GM10248 (cell line): Measurements from ENCODE around the gene CRMP1.

ENCODE experiments used
- CTCF ChIA-PET: fragments of 300-600 bp; sonication (Branson Sonifier 250); formaldehyde crosslinking; extraction: SDS; loops from one replicate; lab custom pipeline; 2021; ENCODE audit warnings: antibody characterized with exemption; lab: Yijun Ruan, JAX
- POLR2A ChIA-PET: fragments of 350-650 bp; sonication (Branson Sonifier 250); formaldehyde crosslinking; extraction: SDS; loops from one replicate; lab custom pipeline; 2020; ENCODE audit warnings: antibody characterized with exemption; lab: Yijun Ruan, JAX
- DNase-seq: peaks from one replicate; pipeline ENCODE4 v3.0.0; 2012; ENCODE audit errors: extremely low spot score
- CTCF ChIP-seq: IDR thresholded peaks from 2 replicates; pipeline ENCODE4 v1.5.1; 2012; ENCODE audit warnings: mild to moderate bottlenecking, low read depth; ENCODE audit errors: extremely low read depth, missing control alignments, control extremely low read depth

CRMP1 gene

GRCh38 chr4:5921981-5922380, 29.1 kb upstream of the CRMP1 start:
- DNase-seq = no peak
- ChIA-PET POLR2A (no interaction called here), CTCF (no interaction called here)
- no peak for TF ChIP-seq CTCF

DNA sequence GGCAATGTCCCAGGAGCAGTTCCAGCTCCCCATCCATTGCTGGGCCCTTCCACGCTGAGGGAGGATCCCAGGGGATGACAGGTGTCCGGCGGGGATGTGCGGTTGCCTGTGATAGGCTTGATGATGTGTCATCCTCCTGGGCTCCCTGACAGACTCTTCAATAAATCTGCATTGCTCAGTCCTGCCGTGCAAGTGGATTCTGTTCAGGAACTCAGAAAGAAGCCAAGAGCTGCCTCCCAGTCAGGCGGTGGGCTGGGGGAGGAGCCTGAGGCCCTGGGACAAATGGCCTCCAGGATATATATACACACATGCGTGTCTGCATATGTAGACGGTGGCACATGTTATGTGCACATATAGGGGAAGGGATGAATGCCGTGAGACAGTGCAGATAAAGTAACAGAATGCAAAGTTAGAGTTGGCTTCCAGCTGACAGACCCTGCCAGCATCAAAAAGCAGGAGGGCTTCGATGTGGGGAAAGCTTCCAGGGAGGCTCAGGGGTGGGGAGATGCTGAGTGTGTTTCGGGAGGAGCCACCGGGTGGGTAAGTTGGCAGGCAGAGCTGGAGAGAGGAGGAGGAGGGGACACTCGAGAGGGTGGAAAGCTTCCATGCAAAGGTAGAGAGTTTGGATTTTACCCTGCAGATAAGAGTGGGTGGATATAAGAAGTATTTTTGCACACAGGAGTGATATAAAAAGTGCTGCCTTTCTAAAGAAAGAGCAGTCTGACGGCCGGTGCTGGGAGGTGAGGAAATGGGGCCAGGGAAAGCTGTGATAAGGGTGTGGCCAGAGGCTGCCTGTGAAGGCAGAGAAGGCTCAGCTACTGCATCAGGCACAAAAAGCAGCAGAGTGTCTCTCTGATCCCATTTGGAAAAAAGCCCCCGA, 28.5 kb upstream of the CRMP1 start:
- ChIA-PET POLR2A (no interaction called here), CTCF (interaction anchor here (1.1 kb wide), 1 partner anchor 10 kb away, joined by 3 read pairs; no protein-coding TSS in a partner anchor)
- no peak for TF ChIP-seq CTCF
- DNase-seq = no peak

- TF ChIP-seq CTCF = no peak
- CTCF ChIA-PET = interaction anchor here (1.3 to 2.0 kb wide), 2 partner anchors 9 to 43 kb away, joined by 3 to 5 read pairs; no protein-coding TSS in a partner anchor
- no peak for DNase-seq
- POLR2A ChIA-PET = no interaction called here
Observed at GRCh38 chr4:5919571-5919970, 26.7 kb upstream of the CRMP1 start.

DNA sequence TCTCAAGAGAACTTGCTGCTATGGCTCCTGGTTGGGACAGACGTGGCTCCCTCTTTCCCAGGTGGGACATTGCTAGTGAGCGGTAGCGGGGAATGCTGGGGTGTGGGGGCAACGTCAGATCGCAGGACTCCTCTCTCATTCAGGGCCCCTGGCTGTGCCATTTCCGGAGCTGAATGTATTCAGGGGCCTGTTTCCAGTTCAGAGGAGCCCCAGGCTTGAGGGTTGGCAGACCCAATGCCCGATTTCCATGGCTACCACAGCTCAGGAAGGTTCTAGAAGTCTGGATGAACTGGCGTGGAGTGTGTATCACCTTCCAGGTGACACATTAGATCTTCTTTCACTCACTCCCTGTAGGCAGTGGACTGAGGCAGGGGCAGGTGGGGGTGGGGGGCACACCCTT, 26.2 kb upstream of the CRMP1 start:
- no peak for TF ChIP-seq CTCF
- ChIA-PET POLR2A (no interaction called here), CTCF (interaction anchor here (1.3 to 2.0 kb wide), 2 partner anchors 9 to 43 kb away, joined by 3 to 5 read pairs; no protein-coding TSS in a partner anchor)
- DNase-seq = no peak

GRCh38 chr4:5918331-5918985, 25.6 kb upstream of the CRMP1 start:
- ChIA-PET CTCF (interaction anchor here (1.3 to 2.0 kb wide), 2 partner anchors 10 to 44 kb away, joined by 3 to 5 read pairs; no protein-coding TSS in a partner anchor), POLR2A (no interaction called here)
- no peak for DNase-seq
- no peak for TF ChIP-seq CTCF

- no peak for TF ChIP-seq CTCF
- DNase-seq = no peak
- ChIA-PET POLR2A (no interaction called here), CTCF (interaction anchor here (2.0 kb wide), 1 partner anchor 45 kb away, joined by 5 read pairs; no protein-coding TSS in a partner anchor)
Observed at GRCh38 chr4:5917672-5918071, 24.8 kb upstream of the CRMP1 start.
